ENCODE results near the gene ANKRD13A.
"Not testable (repeated sequence)": the region's sequence is repeated elsewhere in the genome, so short reads cannot be mapped to it uniquely, and the experiment has no call there.

The ANKRD13A gene

DNA sequence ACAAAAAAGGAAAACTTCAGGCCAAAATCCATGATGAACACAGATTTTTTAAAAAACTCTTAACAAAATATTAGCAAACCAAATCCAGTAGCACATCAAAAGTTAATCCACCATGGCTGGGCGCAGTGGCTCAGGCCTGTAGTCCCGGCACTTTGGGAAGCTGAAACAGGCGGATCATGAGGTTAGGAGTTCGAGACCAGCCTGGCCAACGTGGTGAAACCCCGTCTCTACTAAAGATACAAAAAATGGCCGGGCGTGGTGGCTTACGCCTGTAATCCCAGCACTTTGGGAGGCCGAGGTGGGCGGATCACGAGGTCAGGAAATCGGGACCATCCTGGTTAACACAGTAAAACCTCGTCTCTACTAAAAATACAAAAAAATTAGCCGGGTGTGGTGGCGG, 13.0 kb upstream of the ANKRD13A start:
- not testable (repeated sequence) for DNase-seq

DNA sequence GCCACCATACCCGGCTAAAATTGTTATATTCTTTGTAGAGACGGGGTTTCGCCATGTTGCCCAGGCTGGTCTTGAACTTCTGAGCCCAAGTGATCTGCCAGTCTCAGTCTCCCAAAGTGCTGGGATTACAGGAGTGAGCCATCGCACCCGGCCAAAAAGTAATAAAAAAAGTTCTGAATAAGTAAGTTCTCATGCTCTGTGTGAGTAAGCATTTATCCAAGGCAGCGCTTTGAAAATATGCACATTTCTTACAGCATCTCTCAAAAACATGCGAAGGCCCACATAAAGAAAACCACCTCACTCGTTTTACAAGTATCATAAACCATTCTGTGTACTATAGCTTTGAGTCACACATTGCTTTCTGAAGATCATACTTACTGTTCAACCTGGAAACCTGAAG, 11.6 kb upstream of the ANKRD13A start:
- no peak for DNase-seq

DNA sequence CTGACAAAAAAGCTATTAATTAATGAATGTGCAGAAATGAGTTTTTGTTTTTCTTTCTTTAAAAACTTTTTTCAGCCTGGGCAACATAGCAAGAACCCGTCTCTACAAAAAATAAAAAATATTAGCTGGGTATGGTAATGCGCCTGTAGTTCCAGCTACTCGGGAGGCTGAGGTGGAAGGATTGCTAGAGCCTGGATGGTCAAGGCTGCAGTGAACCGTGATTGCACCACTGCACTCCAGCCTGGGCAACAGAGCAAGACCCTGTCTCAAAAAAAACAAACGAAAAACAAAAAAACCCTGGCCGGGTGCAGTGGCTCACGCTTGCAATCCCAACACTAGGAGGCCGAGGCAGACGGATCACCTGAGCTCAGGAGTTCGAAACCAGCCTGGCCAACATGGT, 11.0 kb upstream of the ANKRD13A start:
- no peak for DNase-seq

- no peak for DNase-seq
Measured at GRCh38 chr12:109988903-109989302, 10.3 kb upstream of the ANKRD13A start.

DNA sequence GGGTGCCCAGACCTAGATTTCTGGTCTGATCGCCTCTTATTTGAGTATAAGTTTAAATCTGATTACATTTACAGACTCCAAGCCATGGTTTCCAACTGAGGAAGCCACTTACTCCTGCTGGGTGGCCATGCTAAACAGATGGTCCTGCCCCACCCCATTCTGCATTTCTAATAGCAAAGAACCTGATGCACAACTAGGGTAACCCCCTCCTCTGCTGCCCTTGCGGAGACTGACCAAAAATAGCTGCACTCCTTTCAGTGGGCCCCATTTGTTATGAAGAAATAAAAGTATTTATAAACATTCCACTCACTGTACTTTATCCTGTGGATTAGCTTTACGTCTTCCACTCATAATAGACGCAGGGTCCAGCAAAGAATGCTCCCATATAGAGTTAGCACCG, 9.8 kb upstream of the ANKRD13A start:
- no peak for DNase-seq

DNA sequence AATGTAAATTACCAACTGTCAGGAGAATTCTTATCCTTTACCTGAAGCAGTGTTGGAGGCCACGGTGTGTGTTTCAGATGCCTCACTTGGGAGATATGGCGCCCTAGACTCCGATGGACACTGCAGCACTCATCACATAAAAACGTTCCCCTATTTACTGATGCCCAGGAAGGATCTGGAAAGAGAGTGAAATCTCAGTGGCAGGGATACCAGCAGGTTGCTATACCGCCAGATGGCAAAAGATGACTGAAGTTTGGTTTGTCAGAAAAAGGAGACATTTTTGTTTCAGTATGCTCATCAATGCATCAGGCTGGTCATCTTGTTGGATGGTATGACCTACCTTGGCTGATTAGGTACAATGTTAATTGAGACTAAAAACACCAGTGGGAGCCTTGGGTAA, 7.6 kb upstream of the ANKRD13A start:
- DNase-seq: no peak

GRCh38 chr12:109993091-109993490, 6.1 kb upstream of the ANKRD13A start:
- no peak for DNase-seq

DNA sequence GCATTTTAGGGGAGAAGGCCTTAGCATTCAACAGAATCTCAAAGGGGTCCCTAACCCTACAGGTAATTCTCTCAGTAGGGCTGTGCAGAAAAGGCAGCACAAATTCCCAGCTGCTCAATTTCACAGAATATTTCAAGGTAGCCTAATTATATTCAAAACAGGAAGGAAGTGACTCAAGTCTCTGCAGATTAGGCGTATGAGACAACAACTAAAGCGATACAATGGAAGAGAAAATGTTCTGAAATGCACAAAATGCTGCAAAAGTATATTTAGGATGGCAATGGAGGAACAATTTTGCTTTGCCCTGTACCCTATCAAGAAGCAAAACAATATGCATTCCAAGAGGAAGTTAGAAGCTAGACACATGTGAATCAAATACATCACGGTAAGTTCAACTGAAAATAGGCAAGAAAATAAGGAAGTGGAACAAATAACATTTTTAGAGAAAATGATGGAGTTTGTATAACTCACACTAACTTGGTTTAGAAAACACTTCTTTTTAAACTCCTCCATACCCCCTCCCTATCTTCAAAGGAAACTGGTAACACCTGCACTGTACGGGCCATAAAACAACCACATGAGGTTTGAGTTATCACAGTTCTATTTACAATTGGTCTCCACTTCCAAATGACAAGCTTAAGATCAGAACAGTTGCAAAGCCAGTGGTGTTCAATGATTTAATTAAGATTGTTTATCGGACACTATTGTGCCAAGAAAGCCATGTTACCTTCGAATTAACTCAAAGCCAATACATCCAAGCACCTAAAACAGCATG, 4.6 kb upstream of the ANKRD13A start:
- no peak for DNase-seq

DNA sequence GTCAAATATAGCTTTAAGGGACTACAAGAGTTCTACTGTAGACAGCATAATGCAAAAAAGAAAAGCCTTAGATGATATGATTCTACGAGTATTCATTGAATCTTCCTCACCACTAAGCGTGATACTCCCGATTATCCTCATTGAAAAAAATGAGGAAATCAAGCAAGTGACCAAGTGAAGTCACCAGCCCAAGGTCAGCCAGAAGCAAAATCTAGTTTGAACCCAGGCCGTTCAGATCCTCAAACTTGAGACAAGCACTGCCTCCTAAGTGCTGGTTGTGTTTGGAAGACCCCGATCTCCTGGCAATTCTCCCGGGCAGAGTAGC, 3.9 kb upstream of the ANKRD13A start:
- DNase-seq: no peak

DNA sequence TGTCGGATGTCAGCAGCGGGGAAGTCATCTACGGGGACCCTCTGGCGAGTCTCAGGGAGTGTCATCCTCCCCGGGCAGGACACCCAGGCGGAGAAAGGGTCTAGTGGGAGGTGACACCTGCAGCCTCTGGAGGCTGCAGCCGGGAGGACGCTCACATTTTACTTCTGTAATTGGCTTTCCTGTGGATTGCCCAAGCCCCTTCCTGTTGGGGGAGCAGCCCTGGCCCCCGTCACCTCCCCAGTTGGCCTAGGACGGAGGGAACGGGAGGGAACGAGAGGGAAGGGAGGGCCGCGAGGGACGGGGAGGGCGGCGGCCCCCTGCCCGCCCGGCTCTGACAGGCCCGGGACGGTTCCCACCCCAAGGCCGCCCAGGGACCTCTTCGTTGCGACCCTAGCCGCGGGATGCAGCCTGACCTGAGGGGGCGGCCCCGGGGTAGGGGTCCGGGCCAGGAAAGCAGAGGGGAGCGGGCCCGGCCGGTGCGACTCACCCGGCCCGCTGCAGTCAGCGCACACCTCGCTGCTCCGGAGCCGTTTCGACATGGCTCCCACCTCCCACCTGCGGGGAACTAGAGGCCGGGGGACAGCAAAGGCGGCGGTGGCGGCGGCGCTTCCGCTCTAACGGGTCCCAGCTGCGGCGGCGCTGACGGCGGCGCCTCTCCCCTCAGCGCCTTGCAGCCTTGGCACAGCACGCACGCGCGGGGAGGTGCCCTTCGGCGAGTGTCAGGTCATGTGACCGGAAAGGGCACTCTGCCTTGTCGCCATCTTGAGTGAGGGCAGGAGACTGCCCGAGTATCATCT, 3.3 kb upstream of the ANKRD13A start, which contains the start of gene GIT2:
Gene GIT2, minus strand, starts transcription at position 683 of the 797 bp plus-strand sequence. Its CDS starts 144 bp downstream, at position 539.
- peak; percentile 81 for DNase-seq

GRCh38 chr12:109996483-109996853, 2.8 kb upstream of the ANKRD13A start:
- DNase-seq: no peak

DNA sequence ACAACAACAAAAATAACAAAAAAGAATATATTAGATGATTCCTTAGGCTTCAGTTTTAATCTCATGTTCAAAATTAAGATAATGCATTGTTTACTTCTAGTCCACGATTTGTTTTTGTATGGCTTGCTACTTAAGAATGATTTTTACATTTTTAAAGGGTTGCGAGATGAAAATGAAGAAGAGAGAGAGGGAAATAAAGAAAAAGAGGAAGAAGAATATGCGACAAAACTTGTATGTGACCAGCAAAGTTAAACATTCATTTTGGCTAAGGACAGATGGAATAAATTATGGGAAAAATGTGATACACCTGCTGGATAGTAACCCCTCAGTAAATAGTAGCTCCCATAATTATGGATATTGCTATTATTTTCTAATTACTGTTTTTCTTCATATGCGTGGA, 1.8 kb upstream of the ANKRD13A start:
- DNase-seq: no peak

GRCh38 chr12:109998241-109998903, 858 bp upstream of the ANKRD13A start:
- DNase-seq: no peak

DNA sequence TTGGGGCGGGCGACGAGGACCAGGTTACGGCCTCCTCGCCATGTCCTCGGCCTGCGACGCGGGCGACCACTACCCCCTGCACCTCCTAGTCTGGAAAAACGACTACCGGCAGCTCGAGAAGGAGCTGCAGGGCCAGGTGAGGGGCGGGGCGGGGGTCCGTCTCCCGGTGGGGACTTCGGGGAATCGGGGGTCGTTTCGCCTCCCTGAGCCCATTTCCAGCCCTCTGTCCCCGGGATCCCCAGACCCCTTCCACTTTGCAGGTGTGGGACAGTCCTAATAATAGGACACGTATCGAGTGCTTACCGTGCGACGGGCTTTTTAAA, 380 bp downstream of the ANKRD13A start:
- DNase-seq: no peak

- DNase-seq: peak; percentile 34
Measured at GRCh38 chr12:109999983-110000505, 814 bp downstream of the ANKRD13A start.

GRCh38 chr12:110001596-110001995, 2.4 kb downstream of the ANKRD13A start:
- DNase-seq: no peak

DNA sequence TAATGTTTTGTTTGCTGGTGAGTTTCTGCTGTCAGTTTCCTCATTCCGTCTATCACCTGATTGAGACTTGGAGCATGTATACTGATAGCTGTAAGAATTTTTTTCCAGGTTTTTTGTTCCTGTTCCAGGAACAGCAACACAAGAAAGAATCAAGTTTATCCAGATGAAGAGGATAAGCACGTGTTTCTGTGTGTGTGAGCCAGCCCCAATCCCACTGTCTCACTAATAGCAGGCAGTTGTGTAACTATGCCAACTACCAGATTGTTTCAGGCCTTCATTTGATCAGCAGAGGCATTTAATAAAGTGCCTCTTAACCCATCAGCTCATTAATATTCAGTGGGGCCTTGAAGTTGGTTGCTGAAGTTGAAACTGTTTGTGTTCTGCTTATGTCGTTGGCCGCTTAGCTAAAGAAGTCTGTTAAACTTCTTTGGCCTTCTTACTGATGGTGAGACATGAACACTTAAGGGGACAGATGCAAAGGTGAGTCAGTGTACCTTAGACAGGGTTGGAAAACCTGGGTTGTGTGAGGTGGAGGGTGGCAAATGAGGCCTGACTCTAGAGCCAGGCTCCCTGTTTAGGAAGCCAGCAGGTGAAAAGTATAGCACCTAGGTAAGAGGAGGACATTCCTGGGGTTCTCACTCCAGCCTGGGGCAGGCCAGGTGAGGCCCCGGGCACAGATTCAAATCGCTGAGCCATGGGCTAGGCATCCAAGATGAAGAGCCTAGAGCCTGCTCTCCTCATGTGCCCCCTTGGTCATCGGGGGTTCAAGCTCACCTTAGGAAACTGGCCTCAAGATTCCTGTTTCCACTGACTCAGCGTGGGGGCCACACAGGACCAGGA, 3.7 kb downstream of the ANKRD13A start:
- no peak for DNase-seq

- no peak for DNase-seq
Measured at GRCh38 chr12:110004598-110004997, 5.4 kb downstream of the ANKRD13A start.

DNA sequence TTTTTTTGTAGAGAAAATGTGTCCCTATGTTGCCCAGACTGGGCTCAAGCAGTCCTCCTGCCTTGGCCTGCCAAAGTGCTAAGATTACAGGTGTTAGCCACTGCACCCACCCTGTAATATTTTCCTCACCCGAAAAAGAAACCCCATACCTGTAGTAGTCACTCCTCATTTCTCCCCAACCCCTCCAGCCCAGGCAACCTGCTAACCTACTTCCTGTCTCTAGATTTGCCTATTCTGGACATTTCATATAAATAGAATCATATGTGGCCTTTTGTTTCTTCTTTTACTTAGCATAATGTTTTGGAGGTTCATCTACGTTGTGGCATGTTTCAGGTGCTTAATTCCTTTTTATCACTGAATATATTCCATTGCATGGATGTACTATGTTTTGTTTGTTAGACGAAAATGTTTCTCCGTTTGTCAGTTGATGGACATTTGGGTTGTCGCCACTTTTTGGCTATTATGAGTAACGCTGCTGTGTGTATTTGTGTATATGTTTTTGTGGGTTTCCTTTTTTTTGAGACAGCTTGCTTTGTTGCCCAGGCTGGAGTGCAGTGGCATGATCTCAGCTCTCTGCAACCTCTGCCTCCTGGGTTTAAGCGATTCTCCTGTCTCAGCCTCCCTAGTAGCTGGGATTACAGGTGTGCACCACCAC, 6.2 kb downstream of the ANKRD13A start:
- DNase-seq: no peak

DNA sequence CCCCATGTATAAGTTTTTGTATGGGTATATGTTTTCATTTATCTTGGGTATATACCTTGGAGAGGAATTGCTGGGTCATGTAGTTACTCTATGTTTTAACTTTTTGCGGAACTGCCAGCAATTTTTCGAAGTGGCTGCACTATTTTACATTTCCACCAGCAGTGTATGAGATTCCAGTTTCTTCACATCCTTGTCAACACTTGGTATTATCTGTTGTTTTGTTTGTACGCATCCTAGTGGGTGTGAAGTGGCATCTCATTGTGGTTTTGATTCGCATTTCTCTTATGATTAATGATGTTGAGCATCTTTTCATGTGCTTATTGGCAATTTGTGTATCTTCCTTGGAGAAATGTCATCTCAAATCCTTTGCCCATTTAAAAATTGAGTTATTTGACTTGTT, 6.9 kb downstream of the ANKRD13A start:
- DNase-seq: no peak

DNA sequence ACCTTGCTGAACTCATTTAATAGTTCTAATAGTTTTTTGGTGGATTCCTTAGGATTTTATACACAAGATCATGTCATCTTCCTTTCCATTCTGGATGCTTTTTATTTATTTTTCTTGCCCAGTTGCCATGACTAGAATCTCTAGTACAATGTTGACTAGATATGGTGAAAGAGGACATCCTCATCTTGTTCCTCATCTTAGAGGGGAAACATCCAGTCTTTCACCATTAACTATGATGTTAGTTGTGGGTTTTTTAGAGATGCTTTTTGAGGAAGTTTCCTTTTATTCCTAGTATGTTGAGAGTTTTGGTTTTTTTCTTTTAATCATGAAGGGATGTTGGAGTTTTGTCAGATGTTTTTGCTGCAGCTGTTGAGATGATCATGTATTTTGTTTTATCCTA, 8.7 kb downstream of the ANKRD13A start:
- no peak for DNase-seq

DNA sequence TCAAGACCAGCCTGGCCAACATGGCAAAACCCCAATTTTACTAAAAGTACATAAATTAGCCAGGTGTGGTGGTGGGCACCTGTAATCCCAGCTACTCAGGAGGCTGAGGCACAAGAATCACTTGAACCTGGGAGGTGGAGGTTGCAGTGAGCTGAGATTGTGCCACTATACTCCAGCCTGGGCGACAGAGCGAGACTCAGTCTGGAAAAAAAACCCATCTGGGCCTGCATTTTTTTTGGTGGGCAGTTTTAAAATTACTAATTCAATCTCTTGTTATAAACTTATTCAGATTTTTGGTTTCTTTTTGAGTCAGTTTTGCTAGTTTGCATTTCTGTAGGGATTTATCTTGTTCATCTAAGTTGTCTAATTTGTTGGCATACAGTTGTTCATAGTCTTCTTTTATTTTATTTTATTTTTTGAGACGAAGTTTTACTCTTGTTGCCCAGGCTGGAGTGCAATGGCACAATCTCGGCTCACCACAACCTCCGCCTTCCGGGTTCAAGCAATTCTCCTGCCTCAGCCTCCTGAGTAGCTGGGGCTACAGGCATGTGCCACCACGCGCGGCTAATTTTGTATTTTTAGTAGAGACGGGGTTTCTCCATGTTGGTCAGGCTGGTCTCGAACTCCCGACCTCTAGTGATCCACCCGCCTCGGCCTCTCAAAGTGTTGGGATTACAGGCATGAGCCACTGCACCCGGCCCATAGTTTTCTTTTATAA, 9.6 kb downstream of the ANKRD13A start:
- DNase-seq: not testable (repeated sequence)

Data from amniotic stem cell (primary cell).